ENCODE results near the gene ROR2.

DNA sequence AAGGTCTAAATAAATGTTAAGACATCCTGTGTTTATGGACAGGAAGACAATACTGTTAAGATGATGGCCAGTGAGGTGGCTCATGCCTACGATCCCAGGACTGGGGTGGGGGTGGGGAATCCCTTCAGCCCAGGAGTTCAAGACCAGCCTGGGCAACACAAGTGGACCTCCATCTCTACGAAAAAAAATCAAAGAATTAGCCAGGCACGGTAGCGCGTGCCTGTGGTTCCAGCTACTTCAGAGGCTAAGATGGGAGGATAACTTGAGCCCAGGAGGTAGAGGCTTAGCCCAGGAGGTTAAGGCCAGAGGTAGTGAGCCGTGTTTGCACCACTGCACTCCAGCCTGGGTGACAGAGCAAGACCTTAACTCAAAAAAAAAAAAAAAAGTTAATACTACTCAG lies 5.3 kb downstream of the ROR2 start:
- TF ChIP-seq, protein P1, sequence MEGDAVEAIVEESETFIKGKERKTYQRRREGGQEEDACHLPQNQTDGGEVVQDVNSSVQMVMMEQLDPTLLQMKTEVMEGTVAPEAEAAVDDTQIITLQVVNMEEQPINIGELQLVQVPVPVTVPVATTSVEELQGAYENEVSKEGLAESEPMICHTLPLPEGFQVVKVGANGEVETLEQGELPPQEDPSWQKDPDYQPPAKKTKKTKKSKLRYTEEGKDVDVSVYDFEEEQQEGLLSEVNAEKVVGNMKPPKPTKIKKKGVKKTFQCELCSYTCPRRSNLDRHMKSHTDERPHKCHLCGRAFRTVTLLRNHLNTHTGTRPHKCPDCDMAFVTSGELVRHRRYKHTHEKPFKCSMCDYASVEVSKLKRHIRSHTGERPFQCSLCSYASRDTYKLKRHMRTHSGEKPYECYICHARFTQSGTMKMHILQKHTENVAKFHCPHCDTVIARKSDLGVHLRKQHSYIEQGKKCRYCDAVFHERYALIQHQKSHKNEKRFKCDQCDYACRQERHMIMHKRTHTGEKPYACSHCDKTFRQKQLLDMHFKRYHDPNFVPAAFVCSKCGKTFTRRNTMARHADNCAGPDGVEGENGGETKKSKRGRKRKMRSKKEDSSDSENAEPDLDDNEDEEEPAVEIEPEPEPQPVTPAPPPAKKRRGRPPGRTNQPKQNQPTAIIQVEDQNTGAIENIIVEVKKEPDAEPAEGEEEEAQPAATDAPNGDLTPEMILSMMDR (IDR thresholded peaks at IDR 0.05): no peak
- no peak for TF ChIP-seq POLR2A (IDR thresholded peaks at IDR 0.05)
